Measurements from ENCODE around the gene HAGH.

Gene HAGH

GRCh38 chr16:1831186-1832075 is 4.8 kb upstream of the HAGH start:
- no peak for DNase-seq

GRCh38 chr16:1830213-1830612 is 3.6 kb upstream of the HAGH start:
- DNase-seq = no peak

GRCh38 chr16:1828645-1829410 is 2.2 kb upstream of the HAGH start:
- DNase-seq = no peak

GRCh38 chr16:1825864-1826690 is 548 bp downstream of the HAGH start:
- peak; percentile 69 for DNase-seq

- DNase-seq = no peak
Measured at GRCh38 chr16:1825381-1825863, 1.2 kb downstream of the HAGH start.

GRCh38 chr16:1823821-1824220 is 2.8 kb downstream of the HAGH start:
- no peak for DNase-seq

GRCh38 chr16:1822801-1823200 is 3.8 kb downstream of the HAGH start:
- DNase-seq = no peak

- no peak for DNase-seq
Measured at GRCh38 chr16:1821861-1822611, 4.6 kb downstream of the HAGH start.

GRCh38 chr16:1820946-1821290 is 5.7 kb downstream of the HAGH start:
- DNase-seq = no peak

- DNase-seq = no peak
Measured at GRCh38 chr16:1820096-1820945, 6.3 kb downstream of the HAGH start.

GRCh38 chr16:1819611-1820010 is 7.0 kb downstream of the HAGH start:
- no peak for DNase-seq

GRCh38 chr16:1818873-1819525 is 7.6 kb downstream of the HAGH start:
- no peak for DNase-seq

- no peak for DNase-seq
Measured at GRCh38 chr16:1818204-1818872, 8.3 kb downstream of the HAGH start.

GRCh38 chr16:1817716-1818115 is 8.9 kb downstream of the HAGH start:
- no peak for DNase-seq

- DNase-seq = no peak
Measured at GRCh38 chr16:1817276-1817589, 9.4 kb downstream of the HAGH start.

- DNase-seq = no peak
Measured at GRCh38 chr16:1816396-1817275, 10.0 kb downstream of the HAGH start.

- no peak for DNase-seq
Measured at GRCh38 chr16:1815461-1815860, 11.2 kb downstream of the HAGH start.

- DNase-seq = peak; percentile 64
Measured at GRCh38 chr16:1812732-1813163, 13.9 kb downstream of the HAGH start.

- no peak for DNase-seq
Measured at GRCh38 chr16:1810536-1810935, 16.1 kb downstream of the HAGH start.
